ENCODE results near the gene IFRD1. TPM values are rescaled to one million over a fixed set of nuclear protein-coding genes. Genes with fewer than 3 reads are reported as not detected.
"Not testable (repeated sequence)": the region's sequence is repeated elsewhere in the genome, so short reads cannot be mapped to it uniquely, and the experiment has no call there.

The IFRD1 gene
- total RNA-seq, 1 donor from 2014 or later: 35.1 TPM

GRCh38 chr7:112512451-112513210 lies 62.4 kb downstream of the IFRD1 start:
- intact Hi-C loops (cut with micrococcal nuclease): no loop called here

GRCh38 chr7:112515989-112516388 lies 65.7 kb downstream of the IFRD1 start:
- intact Hi-C loops (cut with micrococcal nuclease): no loop called here

- intact Hi-C loops (cut with micrococcal nuclease): not testable (repeated sequence)
Observed at GRCh38 chr7:112516418-112516817, 66.2 kb downstream of the IFRD1 start.

GRCh38 chr7:112517487-112517886 lies 67.2 kb downstream of the IFRD1 start:
- intact Hi-C loops (cut with micrococcal nuclease): no loop called here

GRCh38 chr7:112520787-112521186 lies 70.5 kb downstream of the IFRD1 start:
- intact Hi-C loops (cut with micrococcal nuclease): no loop called here

- intact Hi-C loops (cut with micrococcal nuclease): no loop called here
Observed at GRCh38 chr7:112521942-112522341, 71.7 kb downstream of the IFRD1 start.

- intact Hi-C loops (cut with micrococcal nuclease): no loop called here
Observed at GRCh38 chr7:112523871-112524270, 73.6 kb downstream of the IFRD1 start.

Other genes with a start within 250 kb of the IFRD1 start
- 0.27 and 0.44 TPM in 2 replicates for gene DOCK4, start 244.1 kb upstream of the IFRD1 start, total RNA-seq
- gene ZNF277, start 243.8 kb upstream of the IFRD1 start, total RNA-seq: 13.5 and 14.3 TPM in 2 replicates
- gene LSMEM1, start 30.5 kb downstream of the IFRD1 start, total RNA-seq: 1.2 TPM in 2 replicates